SH-SY5Y (cell line): ENCODE measurements around the gene DNM1L.

Experiments used
- GATA2 ChIP-seq: IDR thresholded peaks from 2 replicates; pipeline ENCODE4 v1.6.1; 2011; ENCODE audit warnings: mild to moderate bottlenecking, low read depth, low read length
- GATA3 ChIP-seq: IDR thresholded peaks from 2 replicates; pipeline ENCODE4 v1.6.1; 2011; ENCODE audit warnings: low read depth, mild to moderate bottlenecking, low read length, moderate library complexity

GRCh38 chr12:32690927-32691326 lies 11.8 kb downstream of the DNM1L start:
- TF ChIP-seq GATA3: no peak
- TF ChIP-seq GATA2: no peak
